WTC11 (cell line): ENCODE measurements around the gene NFKB1. TPM values are rescaled to one million over a fixed set of nuclear protein-coding genes. Genes with fewer than 3 reads are reported as not detected.

Experiments
- ATAC-seq: fragments of 200-7000 bp; cut with Tn5 transposase; 2 replicates; pipeline ENCODE4 v1.10.0; 2021; ENCODE audit warnings: mild to moderate bottlenecking, moderate library complexity
- Bru-seq: library from RNA; stranded (reverse); fragments of 400-500 nt; gene quantifications from one replicate; lab custom pipeline; 2021; lab: Mats Ljungman, UMichigan
- CTCF ChIA-PET: fragments of 300-600 bp; sonication (Branson Sonifier 250); formaldehyde crosslinking; loops from one replicate; lab custom pipeline; 2021; ENCODE audit warnings: antibody characterized with exemption; lab: Charles Lee
- POLR2A ChIA-PET: fragments of 350-600 bp; sonication (Branson Sonifier 250); formaldehyde crosslinking; loops from one replicate; lab custom pipeline; 2021; ENCODE audit warnings: antibody characterized with exemption; lab: Charles Lee
- DNase-seq: peaks from one replicate; pipeline ENCODE4 v3.0.0; 2021; ENCODE audit warnings: low spot score
- H3K27ac Mint-ChIP-seq: 2 replicates; pipeline ENCODE4 v1.8.0; 2021; ENCODE audit warnings: mixed read lengths
- H3K27me3 Mint-ChIP-seq: 2 replicates; pipeline ENCODE4 v1.8.0; 2021; ENCODE audit warnings: low read depth, mild to moderate bottlenecking, moderate library complexity, mixed read lengths
- H3K36me3 Mint-ChIP-seq: 2 replicates; pipeline ENCODE4 v1.8.0; 2021; ENCODE audit warnings: mixed read lengths
- H3K4me1 Mint-ChIP-seq: 2 replicates; pipeline ENCODE4 v1.8.0; 2022; ENCODE audit warnings: mixed read lengths
- H3K4me3 Mint-ChIP-seq: 2 replicates; pipeline ENCODE4 v1.8.0; 2021; ENCODE audit warnings: mild to moderate bottlenecking, moderate library complexity, mixed read lengths
- H3K9me3 Mint-ChIP-seq: 2 replicates; pipeline ENCODE4 v1.8.0; 2021; ENCODE audit warnings: mixed read lengths
- FOXJ3 ChIP-seq: sonication (generic); formaldehyde crosslinking; IDR thresholded peaks from 2 replicates; pipeline ENCODE4 v1.9.0; 2021; ENCODE audit warnings: missing genetic modification reagents, mild to moderate bottlenecking, borderline replicate concordance
- MXD4 ChIP-seq: fragments of 250-450 bp; sonication (Bioruptor Pico); IDR thresholded peaks from 2 replicates; pipeline ENCODE4 v1.8.0; 2021; ENCODE audit warnings: mild to moderate bottlenecking, moderate library complexity, borderline replicate concordance
- MYBL2 ChIP-seq: sonication (generic); formaldehyde crosslinking; IDR thresholded peaks from 2 replicates; pipeline ENCODE4 v1.8.1; 2023; ENCODE audit warnings: mild to moderate bottlenecking, moderate library complexity, missing genetic modification reagents
- NFE2L1 ChIP-seq: sonication (generic); formaldehyde crosslinking; IDR thresholded peaks from 2 replicates; pipeline ENCODE4 v1.8.1; 2023; ENCODE audit warnings: missing genetic modification reagents
- NR3C1 ChIP-seq: sonication (generic); formaldehyde crosslinking; conservative IDR thresholded peaks from 2 replicates; pipeline ENCODE4 v1.8.1; 2023; ENCODE audit warnings: low read depth, mild to moderate bottlenecking, missing genetic modification reagents
- SP1 ChIP-seq: sonication (generic); formaldehyde crosslinking; conservative IDR thresholded peaks from 2 replicates; pipeline ENCODE4 v1.8.1; 2022; ENCODE audit warnings: missing genetic modification reagents
- ZBTB21 ChIP-seq: sonication (generic); formaldehyde crosslinking; IDR thresholded peaks from 2 replicates; pipeline ENCODE4 v1.8.1; 2023; ENCODE audit warnings: mild to moderate bottlenecking, missing genetic modification reagents, borderline replicate concordance
- ZNF263 ChIP-seq: sonication (generic); formaldehyde crosslinking; IDR thresholded peaks from 2 replicates; pipeline ENCODE4 v1.8.1; 2022; ENCODE audit warnings: low read depth, mild to moderate bottlenecking, moderate library complexity, missing genetic modification reagents
- ZNF416 ChIP-seq: fragments of 250-450 bp; sonication (Bioruptor Pico); IDR thresholded peaks from 2 replicates; pipeline ENCODE4 v1.9.0; 2021; ENCODE audit warnings: mild to moderate bottlenecking, inconsistent platforms
- ZNF423 ChIP-seq: fragments of 250-450 bp; sonication (Bioruptor Pico); IDR thresholded peaks from 2 replicates; pipeline ENCODE4 v2.1.2; 2022; ENCODE audit warnings: mild to moderate bottlenecking, moderate library complexity
- long read RNA-seq, 3 experiments: library from RNA in 1 of 3; library from capped mRNA in 1 of 3; library from polyadenylated mRNA in 1 of 3; unstranded in 2 of 3; stranded (forward) in 1 of 3; transcript quantifications; one replicate each; pipeline ENCODE4 v2.0.0, GENCODE V29; 2021
- total RNA-seq: library from RNA; stranded (reverse); gene quantifications from 3 replicates; pipeline ENCODE4 v1.2.3, GENCODE V29; 2021
- TF ChIP-seq, protein P1 (sequence below): sonication (generic); formaldehyde crosslinking; IDR thresholded peaks from 2 replicates; pipeline ENCODE4 v1.8.0; 2023; ENCODE audit warnings: mild to moderate bottlenecking, missing genetic modification reagents
- TF ChIP-seq, protein P2 (sequence below): sonication (generic); formaldehyde crosslinking; IDR thresholded peaks from 2 replicates; pipeline ENCODE4 v1.8.1; 2022; ENCODE audit warnings: mild to moderate bottlenecking, moderate library complexity, missing genetic modification reagents
- TF ChIP-seq, protein P3 (sequence below): sonication (generic); formaldehyde crosslinking; IDR thresholded peaks from 2 replicates; pipeline ENCODE4 v1.8.1; 2023; ENCODE audit warnings: mild to moderate bottlenecking, missing genetic modification reagents, moderate library complexity
- TF ChIP-seq, protein P4 (sequence below): sonication (generic); formaldehyde crosslinking; IDR thresholded peaks from 2 replicates; pipeline ENCODE4 v1.8.0; 2023; ENCODE audit warnings: missing genetic modification reagents
- TF ChIP-seq, protein P5 (sequence below): fragments of 250-450 bp; sonication (Bioruptor Pico); conservative IDR thresholded peaks from 2 replicates; pipeline ENCODE4 v1.9.0; 2021; ENCODE audit warnings: mild to moderate bottlenecking

Gene NFKB1, protein sequence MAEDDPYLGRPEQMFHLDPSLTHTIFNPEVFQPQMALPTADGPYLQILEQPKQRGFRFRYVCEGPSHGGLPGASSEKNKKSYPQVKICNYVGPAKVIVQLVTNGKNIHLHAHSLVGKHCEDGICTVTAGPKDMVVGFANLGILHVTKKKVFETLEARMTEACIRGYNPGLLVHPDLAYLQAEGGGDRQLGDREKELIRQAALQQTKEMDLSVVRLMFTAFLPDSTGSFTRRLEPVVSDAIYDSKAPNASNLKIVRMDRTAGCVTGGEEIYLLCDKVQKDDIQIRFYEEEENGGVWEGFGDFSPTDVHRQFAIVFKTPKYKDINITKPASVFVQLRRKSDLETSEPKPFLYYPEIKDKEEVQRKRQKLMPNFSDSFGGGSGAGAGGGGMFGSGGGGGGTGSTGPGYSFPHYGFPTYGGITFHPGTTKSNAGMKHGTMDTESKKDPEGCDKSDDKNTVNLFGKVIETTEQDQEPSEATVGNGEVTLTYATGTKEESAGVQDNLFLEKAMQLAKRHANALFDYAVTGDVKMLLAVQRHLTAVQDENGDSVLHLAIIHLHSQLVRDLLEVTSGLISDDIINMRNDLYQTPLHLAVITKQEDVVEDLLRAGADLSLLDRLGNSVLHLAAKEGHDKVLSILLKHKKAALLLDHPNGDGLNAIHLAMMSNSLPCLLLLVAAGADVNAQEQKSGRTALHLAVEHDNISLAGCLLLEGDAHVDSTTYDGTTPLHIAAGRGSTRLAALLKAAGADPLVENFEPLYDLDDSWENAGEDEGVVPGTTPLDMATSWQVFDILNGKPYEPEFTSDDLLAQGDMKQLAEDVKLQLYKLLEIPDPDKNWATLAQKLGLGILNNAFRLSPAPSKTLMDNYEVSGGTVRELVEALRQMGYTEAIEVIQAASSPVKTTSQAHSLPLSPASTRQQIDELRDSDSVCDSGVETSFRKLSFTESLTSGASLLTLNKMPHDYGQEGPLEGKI
- total RNA-seq (5.6 to 7.6 TPM (median 5.9 TPM) in 3 replicates), Bru-seq, nascent RNA (percentile 49 among the genes with signal in this experiment)
- long read RNA-seq, experiment 1, full-length matches to known transcripts, result 35 of 50 reads
- long read RNA-seq, experiment 1, partial matches to known transcripts, result 6 of 50 reads
- long read RNA-seq, experiment 1, other reads (novel, unspliced or antisense), result 9 of 50 reads
- long read RNA-seq, experiment 2, partial matches to known transcripts, result 6 of 8 reads
- long read RNA-seq, experiment 2, other reads (novel, unspliced or antisense), result 0 of 8 reads
- long read RNA-seq, experiment 3, partial matches to known transcripts, result 2 of 2 reads
- long read RNA-seq, experiment 3, other reads (novel, unspliced or antisense), result 0 of 2 reads

DNA sequence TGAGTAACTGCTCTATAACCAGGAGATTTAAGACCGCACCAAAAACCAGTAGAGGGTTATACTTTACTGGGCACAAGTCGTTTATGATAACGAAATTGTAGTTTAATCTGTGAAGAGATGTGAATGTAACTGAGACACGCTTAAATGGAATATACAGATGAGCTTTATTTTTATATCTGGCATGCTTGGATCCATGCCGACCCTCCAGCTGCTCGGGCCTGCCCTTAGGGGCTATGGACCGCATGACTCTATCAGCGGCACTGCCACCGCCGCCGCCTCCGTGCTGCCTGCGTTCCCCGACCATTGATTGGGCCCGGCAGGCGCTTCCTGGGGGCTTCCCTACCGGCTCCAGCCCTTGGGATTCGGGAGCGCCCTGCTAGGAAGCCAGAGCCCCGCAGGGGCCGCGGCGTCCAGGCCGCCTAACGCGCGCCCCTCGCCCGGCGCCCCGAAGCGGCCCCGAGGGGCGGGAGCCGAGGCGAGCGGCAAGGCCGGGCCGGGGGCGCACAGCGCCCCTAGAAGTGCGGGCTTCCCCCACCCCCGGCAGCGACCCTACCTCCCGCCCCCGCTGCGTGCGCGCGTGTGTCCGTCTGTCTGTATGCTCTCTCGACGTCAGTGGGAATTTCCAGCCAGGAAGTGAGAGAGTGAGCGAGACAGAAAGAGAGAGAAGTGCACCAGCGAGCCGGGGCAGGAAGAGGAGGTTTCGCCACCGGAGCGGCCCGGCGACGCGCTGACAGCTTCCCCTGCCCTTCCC is at the start of gene NFKB1:
Gene NFKB1, plus strand, starts transcription at position 664 of the 751 bp plus-strand sequence. CDS start 24,160 bp downstream, outside the sequence.
- peaks cover 21% of the 10 kb centered on the region for H3K27me3 Mint-ChIP-seq
- H3K36me3 Mint-ChIP-seq, result no peaks in the 10 kb centered on the region
- TF ChIP-seq NR3C1 (CRISPR knock-in tag) (no peak), ZNF423 (peak; percentile 14; the same call in 1 of the 2 replicates)
- peak; percentile 41 for DNase-seq
- ChIA-PET POLR2A (interaction anchor here (1.0 kb wide), 1 partner anchor 368 kb away, joined by 4 read pairs; the partner anchor contains the start of gene CISD2), CTCF (interaction anchor here (1.2 to 1.5 kb wide), 3 partner anchors 52 to 546 kb away, joined by 4 to 8 read pairs (median 5); no protein-coding TSS in a partner anchor)
- H3K9me3 Mint-ChIP-seq, result no peaks in the 10 kb centered on the region
- peak; percentile 44 for ATAC-seq
- peaks cover 18% of the 10 kb centered on the region for H3K4me1 Mint-ChIP-seq
- H3K4me3 Mint-ChIP-seq, result peak within 1 kb of the TSS; percentile 94
- peak within 1 kb of the TSS; percentile 61; the same call in 1 of the 2 replicates for H3K27ac Mint-ChIP-seq

DNA sequence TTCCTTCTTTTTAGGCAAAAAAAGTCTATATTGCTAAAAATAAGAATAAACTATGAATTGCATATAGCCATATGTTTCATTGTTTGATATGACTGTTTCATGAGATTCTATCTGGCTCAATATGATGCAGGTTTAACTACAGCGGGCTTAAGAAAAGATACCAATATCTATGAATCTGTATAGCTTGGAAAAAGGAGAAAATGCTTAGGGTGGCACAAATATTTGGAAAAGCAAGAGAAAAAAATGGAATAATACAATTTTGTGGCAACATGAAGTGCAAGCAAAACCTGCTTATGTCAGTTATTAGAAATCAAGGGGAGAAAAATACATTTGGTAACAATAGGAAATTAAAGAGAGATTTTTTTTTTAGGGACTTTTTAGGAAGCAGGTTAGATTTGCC is 48.3 kb upstream of the NFKB1 start:
- ATAC-seq, result no peak
- CTCF ChIA-PET, result no interaction called here

DNA sequence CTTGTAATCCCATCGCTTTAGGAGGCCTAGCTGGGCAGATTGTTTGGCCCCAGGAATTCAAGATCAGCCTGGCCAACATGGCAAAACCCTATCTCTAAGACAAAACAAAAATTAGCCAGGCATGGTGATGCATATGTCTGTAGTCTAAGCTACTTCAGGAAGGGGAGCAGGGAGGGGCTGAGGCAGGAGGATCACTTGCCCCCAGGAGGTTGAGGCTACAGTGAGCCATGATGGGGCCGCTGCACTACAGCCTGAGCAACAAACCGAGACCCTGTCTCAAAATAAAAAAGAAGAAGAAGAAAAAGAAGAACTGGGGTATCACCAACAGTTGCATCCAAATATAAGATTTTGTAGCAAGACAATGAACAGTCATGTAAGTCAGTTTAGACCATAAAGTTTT is 47.3 kb upstream of the NFKB1 start:
- DNase-seq (no peak), ATAC-seq (no peak)
- CTCF ChIA-PET, result interaction anchor here (0.9 to 2.5 kb wide), 3 partner anchors 110 to 172 kb away, joined by 3 to 8 read pairs (median 4); no protein-coding TSS in a partner anchor
- peaks cover 6% of the 10 kb centered on the region; the same call in 1 of the 2 replicates for H3K4me1 Mint-ChIP-seq
- H3K27me3 Mint-ChIP-seq, result no peaks in the 10 kb centered on the region
- no peaks in the 10 kb centered on the region for H3K9me3 Mint-ChIP-seq
- H3K27ac Mint-ChIP-seq, result no peak overlapping the region
- H3K36me3 Mint-ChIP-seq, result no peaks in the 10 kb centered on the region
- POLR2A ChIA-PET, result no interaction called here
- no peak overlapping the region for H3K4me3 Mint-ChIP-seq
- TF ChIP-seq, protein P1, sequence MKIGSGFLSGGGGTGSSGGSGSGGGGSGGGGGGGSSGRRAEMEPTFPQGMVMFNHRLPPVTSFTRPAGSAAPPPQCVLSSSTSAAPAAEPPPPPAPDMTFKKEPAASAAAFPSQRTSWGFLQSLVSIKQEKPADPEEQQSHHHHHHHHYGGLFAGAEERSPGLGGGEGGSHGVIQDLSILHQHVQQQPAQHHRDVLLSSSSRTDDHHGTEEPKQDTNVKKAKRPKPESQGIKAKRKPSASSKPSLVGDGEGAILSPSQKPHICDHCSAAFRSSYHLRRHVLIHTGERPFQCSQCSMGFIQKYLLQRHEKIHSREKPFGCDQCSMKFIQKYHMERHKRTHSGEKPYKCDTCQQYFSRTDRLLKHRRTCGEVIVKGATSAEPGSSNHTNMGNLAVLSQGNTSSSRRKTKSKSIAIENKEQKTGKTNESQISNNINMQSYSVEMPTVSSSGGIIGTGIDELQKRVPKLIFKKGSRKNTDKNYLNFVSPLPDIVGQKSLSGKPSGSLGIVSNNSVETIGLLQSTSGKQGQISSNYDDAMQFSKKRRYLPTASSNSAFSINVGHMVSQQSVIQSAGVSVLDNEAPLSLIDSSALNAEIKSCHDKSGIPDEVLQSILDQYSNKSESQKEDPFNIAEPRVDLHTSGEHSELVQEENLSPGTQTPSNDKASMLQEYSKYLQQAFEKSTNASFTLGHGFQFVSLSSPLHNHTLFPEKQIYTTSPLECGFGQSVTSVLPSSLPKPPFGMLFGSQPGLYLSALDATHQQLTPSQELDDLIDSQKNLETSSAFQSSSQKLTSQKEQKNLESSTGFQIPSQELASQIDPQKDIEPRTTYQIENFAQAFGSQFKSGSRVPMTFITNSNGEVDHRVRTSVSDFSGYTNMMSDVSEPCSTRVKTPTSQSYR, result no peak
- TF ChIP-seq MXD4 (CRISPR knock-in tag) (no peak), ZNF263 (CRISPR knock-in tag) (no peak), FOXJ3 (CRISPR knock-in tag) (no peak), NFE2L1 (CRISPR knock-in tag) (no peak), MYBL2 (CRISPR knock-in tag) (no peak), ZBTB21 (no peak)
- TF ChIP-seq, protein P2, sequence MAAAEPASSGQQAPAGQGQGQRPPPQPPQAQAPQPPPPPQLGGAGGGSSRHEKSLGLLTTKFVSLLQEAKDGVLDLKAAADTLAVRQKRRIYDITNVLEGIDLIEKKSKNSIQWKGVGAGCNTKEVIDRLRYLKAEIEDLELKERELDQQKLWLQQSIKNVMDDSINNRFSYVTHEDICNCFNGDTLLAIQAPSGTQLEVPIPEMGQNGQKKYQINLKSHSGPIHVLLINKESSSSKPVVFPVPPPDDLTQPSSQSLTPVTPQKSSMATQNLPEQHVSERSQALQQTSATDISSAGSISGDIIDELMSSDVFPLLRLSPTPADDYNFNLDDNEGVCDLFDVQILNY, result no peak

More for the DNA sequence above, 48.3 kb upstream of the NFKB1 start:
- TF ChIP-seq, protein P3, sequence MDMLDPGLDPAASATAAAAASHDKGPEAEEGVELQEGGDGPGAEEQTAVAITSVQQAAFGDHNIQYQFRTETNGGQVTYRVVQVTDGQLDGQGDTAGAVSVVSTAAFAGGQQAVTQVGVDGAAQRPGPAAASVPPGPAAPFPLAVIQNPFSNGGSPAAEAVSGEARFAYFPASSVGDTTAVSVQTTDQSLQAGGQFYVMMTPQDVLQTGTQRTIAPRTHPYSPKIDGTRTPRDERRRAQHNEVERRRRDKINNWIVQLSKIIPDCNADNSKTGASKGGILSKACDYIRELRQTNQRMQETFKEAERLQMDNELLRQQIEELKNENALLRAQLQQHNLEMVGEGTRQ (CRISPR knock-in tag), result no peak
- TF ChIP-seq, protein P4, sequence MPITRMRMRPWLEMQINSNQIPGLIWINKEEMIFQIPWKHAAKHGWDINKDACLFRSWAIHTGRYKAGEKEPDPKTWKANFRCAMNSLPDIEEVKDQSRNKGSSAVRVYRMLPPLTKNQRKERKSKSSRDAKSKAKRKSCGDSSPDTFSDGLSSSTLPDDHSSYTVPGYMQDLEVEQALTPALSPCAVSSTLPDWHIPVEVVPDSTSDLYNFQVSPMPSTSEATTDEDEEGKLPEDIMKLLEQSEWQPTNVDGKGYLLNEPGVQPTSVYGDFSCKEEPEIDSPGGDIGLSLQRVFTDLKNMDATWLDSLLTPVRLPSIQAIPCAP, result no peak
- no peak for TF ChIP-seq SP1
- no peak for TF ChIP-seq ZNF416 (CRISPR knock-in tag)
- TF ChIP-seq, protein P5, sequence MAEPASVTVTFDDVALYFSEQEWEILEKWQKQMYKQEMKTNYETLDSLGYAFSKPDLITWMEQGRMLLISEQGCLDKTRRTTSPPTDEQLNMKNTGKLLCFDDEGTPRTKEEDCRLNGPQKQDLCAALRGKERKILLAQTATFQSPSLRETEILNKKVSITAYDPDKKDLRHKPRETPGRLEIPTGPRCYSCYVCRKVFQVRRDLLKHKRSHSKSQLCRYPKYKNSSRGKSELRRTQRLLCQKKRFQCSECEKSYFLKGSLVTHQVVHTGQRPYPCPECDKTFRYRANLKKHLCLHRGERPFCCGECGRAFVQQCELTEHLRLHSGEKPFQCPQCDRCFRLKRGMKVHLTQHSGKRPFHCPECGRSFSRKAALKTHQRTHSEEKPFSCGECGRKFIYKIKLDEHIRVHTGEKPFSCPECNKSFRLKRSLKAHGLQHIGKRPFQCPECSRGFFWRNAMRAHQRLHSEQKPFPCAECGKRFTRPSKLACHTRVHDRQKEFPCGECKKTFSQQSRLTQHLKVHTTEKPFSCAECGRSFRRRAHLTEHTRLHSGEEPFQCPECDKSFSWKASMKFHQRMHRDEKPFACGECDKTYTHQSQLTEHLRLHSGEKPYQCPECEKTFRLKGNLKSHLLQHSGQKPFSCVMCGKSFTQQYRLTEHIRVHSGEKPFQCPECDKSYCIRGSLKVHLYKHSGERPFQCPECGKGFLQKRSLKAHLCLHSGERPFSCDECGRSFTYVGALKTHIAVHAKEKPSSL, result no peak
- Mint-ChIP-seq H3K4me3 (no peak overlapping the region), H3K36me3 (no peaks in the 10 kb centered on the region), H3K4me1 (peaks cover 14% of the 10 kb centered on the region), H3K27me3 (no peaks in the 10 kb centered on the region), H3K27ac (no peak overlapping the region), H3K9me3 (no peaks in the 10 kb centered on the region)
- no peak for DNase-seq
- POLR2A ChIA-PET, result no interaction called here
